GM18508 (cell line): ENCODE results near the gene TMEM220.
"Not testable (repeated sequence)": the region's sequence is repeated elsewhere in the genome, so short reads cannot be mapped to it uniquely, and the experiment has no call there.

Experiments used
- ATAC-seq: cut with Tn5 transposase; IDR thresholded peaks from one replicate; pipeline ENCODE4 v1.9.1; 2021; ENCODE audit warnings: moderate number of reproducible peaks; ENCODE audit not compliant: insufficient read depth, unreplicated experiment

Gene TMEM220

GRCh38 chr17:10755592-10756127 is 25.8 kb upstream of the TMEM220 start:
- ATAC-seq, result no peak

- ATAC-seq, result no peak
These were observed 25.2 kb upstream of the TMEM220 start for GRCh38 chr17:10754861-10755591.

- no peak for ATAC-seq
These were observed 24.3 kb upstream of the TMEM220 start for GRCh38 chr17:10754109-10754508.

- ATAC-seq, result no peak
These were observed 22.9 kb upstream of the TMEM220 start for GRCh38 chr17:10752696-10753095.

- ATAC-seq, result no peak
These were observed 21.7 kb upstream of the TMEM220 start for GRCh38 chr17:10751563-10751962.

GRCh38 chr17:10750210-10750609 is 20.4 kb upstream of the TMEM220 start:
- no peak for ATAC-seq

GRCh38 chr17:10748531-10749181 is 18.8 kb upstream of the TMEM220 start:
- no peak for ATAC-seq

- no peak for ATAC-seq
These were observed 15.4 kb upstream of the TMEM220 start for GRCh38 chr17:10745231-10745630.

- ATAC-seq, result no peak
These were observed 14.7 kb upstream of the TMEM220 start for GRCh38 chr17:10744501-10745000.

GRCh38 chr17:10743316-10744009 is 13.6 kb upstream of the TMEM220 start:
- no peak for ATAC-seq

- ATAC-seq, result no peak
These were observed 12.6 kb upstream of the TMEM220 start for GRCh38 chr17:10742431-10742830.

GRCh38 chr17:10741416-10742135 is 11.8 kb upstream of the TMEM220 start:
- no peak for ATAC-seq

GRCh38 chr17:10739386-10739785 is 9.6 kb upstream of the TMEM220 start:
- ATAC-seq, result no peak

- ATAC-seq, result no peak
These were observed 8.9 kb upstream of the TMEM220 start for GRCh38 chr17:10738521-10739258.

- ATAC-seq, result no peak
These were observed 7.9 kb upstream of the TMEM220 start for GRCh38 chr17:10737736-10738135.

- no peak for ATAC-seq
These were observed 7.4 kb upstream of the TMEM220 start for GRCh38 chr17:10737168-10737622.

GRCh38 chr17:10735821-10736220 is 6.0 kb upstream of the TMEM220 start:
- ATAC-seq, result no peak

- ATAC-seq, result no peak
These were observed 5.4 kb upstream of the TMEM220 start for GRCh38 chr17:10735251-10735650.

- no peak for ATAC-seq
These were observed 3.8 kb upstream of the TMEM220 start for GRCh38 chr17:10733666-10734065.

- ATAC-seq, result not testable (repeated sequence)
These were observed 2.3 kb upstream of the TMEM220 start for GRCh38 chr17:10732121-10732520.
